NCI-H510A treated with DMSO at 0.1 percent for 48 hours (cell line): Measurements from ENCODE around the gene SLC5A1.

ENCODE experiments used
- DNase-seq: peaks from one replicate; lab custom pipeline; 2025; lab: John Stamatoyannopoulos, UW

The SLC5A1 gene

DNA sequence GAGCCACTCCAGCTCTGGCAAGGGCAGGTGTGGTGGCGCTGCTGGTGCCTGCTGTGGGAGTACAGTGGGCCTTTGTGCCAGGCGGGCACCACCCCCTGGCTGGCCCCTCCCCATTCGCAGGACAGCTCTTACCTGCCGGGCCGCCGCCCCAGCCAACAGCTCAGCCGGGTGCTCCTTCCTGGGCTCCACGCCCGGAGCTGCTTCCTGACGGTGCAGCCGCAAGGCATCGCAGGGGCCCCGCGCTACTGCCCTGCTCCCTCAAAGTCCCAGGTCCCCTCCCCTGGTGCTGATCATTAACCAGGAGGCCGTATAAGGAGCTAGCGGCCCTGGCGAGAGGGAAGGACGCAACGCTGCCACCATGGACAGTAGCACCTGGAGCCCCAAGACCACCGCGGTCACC lies at the start of gene SLC5A1:
TSS of gene SLC5A1 (plus strand) at position 338 of the 400 bp plus-strand sequence. CDS start at position 359, 21 bp downstream.
- peak; percentile 59 for DNase-seq

DNA sequence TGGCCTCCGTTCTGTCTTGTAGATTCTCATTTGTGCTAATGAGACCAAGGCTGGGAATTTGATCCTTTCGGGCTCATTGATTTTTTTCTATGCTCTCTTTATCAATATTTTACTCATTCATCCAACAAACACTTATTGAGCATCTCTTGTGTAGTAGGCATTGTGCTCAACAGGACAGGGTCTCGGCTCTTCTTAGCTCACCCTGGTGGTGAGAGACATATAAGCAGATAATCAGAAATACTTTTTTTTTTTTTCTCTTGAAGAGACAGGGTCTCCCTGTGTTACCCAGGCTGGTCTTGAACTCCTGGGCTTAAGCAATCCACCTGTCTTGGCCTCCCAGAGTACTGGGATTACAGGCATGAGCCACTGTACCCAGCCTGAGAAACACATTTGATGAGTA lies 48.0 kb upstream of the SLC5A1 start:
- no peak for DNase-seq

DNA sequence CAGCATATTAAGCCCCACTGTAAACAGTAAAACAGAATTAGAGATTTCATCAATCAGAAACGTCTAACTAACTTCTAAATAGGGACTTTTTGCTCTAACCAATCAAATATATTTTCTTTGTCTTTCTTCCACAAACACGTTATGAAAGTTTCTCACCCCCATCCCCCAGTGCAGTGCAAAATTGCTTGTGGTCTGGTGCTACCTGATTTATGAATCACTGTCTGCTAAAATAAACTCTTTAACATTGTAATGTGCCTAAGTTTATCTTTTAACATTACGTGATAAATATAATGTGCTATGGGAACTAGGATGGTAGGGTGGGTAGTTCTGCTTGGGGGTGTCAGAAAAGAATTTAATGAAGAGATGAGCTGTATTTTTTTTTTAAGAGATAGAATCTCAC lies 47.3 kb upstream of the SLC5A1 start:
- DNase-seq = no peak

DNA sequence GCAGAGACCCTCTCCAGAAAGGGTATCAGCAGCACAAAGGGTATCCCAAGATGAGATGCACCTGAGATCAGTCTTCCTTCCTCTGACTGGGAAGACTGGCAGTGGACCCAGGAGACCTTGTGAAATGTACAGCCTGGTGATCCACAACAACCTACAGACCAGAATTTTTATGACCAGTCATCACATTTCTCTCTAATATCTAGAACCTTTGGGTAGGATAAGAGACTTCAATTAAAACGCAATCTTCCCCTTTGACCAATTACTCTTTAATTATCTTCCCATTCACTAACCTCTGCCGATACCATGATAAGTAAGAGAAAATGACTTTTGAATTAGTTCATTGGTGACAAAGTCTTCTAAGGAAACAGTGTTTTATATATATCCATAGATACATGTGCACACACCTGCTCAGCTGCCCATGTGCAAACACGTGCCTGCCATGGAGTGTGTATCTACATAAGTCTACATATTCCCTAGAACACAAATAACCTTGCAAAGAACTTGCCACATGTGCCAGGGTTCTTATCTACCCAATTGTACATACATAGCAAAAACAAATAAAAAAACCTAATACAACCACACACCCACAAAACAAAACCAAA lies 44.2 kb upstream of the SLC5A1 start:
- DNase-seq = no peak

DNA sequence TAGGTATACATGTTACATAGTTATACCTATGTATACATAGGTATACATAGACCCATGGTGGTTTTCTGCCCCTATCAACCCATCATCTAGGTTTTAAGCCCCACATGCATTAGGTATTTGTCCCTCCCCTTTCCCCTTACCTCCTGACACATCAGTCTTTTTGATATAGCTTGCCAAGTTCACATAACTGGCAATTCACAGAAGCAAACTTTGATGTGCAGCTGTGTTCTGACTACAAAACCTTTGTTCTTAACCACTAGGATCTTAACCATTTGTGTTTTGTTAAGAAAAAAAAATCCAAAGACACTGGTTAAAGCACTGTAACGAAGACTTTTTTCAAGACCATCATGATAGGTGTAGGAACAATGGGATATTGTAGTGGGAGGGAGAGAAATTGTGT lies 42.9 kb upstream of the SLC5A1 start:
- DNase-seq = no peak

DNA sequence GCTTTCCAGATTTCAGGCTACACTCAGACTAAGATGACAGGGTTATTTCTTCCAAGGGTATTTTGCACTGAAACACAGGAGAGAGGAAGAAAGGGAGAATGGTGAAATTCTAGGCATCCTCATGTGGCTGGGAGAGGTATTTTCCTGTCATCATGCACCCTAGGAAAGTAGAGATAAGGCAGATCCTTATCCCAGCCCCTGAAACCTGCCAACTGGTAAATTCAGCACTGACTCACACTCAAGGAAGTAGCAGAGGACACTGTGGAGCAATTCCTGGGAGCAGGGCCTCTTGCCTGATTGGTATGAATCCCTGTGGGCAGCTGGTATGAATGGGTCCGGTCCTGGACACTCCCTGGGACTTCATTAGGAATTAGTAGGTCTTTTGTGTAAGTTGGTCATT lies 37.6 kb upstream of the SLC5A1 start:
- DNase-seq = no peak

DNA sequence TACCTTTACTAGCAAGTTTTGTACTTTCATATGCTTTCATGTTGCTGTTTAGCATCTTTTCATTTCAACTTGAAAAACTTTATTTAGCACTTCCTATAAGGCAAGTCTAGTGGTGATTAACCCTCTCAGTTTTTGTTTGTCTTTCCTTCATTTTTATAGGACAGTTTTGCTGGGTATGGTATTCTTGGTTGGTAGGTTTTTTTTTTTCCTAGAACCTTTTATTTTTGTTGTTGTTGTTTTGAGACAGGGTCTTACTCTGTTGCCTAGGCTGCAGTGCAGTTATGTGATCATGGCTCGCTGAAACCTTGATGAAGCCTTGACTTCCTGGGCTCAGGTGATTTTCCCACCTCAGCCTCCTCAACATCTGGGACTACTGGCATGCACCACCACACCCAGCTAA lies 29.9 kb upstream of the SLC5A1 start:
- no peak for DNase-seq

DNA sequence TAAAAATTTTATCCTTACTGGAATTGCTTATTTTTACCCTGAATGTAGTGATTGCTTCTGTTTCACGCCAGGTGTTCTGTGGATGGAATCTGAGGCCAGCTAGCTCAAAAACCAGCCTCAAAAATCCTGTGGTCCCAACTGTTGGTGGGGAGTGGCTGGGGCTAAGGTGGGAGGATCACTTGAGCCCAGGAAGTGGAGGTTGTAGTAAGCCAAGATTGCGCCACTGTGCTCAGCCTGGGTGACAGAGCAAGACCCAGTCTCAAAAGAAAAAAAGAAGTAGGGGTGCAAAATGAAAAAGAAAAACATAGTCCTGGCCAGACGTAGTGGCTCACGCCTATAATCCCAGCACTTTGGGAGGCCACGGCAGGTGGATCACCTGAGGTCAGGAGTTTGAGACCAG lies 27.0 kb upstream of the SLC5A1 start:
- DNase-seq = no peak

DNA sequence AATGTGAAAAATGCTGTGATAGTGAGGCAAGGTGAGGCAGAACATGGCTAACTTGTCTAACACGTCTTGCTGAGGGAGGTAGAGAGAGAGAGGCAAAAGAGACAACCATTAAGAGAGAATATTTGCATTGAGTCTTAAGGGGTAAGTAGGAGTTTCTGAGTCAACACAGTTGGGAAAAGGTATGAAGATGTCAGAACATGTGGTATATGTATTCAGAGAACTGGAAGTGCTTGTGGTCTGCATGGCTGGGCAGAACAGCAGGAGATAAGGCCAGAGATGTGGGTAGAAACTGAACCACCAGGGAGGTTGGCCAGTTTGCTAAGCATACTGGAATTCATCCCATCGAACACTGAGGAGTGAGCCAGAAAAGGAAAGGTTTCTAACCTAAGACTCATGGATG lies 25.0 kb upstream of the SLC5A1 start:
- no peak for DNase-seq

DNA sequence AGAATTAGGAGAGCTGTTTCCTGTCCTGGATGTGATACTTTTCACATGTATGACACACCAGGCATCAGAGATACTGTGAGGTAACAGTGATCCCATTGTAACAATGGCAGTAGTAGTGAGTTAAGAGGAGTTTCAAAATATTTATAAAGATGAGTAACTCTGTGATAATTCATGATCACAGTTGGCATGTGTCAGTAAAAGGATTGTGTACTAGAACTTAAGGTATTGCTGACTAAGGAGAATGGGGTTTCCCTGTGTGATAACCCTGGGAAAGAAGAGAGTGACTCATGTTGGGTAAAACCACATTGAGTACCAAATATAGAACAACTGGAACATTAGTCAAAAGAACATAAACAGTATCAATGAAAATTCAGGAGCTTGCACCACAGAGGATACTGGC lies 22.9 kb upstream of the SLC5A1 start:
- no peak for DNase-seq

DNA sequence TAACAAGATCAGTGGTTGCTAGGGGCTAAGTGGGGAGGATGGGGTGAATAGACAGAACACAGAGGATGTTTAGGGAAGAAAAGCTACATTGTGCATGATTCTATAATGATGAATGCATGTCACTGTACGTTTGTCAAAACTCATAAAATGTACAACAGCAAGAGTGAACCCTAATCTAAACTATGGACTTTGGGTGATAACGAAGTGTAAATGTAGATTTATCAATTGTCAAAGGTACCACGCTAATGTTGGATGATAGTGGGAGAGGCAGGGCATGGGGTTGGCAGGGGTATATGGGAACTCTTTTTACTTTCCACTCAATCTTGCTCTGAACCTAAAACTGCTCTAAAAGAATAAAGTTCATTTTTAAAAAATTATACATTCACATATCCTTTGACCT lies 21.3 kb upstream of the SLC5A1 start:
- no peak for DNase-seq

DNA sequence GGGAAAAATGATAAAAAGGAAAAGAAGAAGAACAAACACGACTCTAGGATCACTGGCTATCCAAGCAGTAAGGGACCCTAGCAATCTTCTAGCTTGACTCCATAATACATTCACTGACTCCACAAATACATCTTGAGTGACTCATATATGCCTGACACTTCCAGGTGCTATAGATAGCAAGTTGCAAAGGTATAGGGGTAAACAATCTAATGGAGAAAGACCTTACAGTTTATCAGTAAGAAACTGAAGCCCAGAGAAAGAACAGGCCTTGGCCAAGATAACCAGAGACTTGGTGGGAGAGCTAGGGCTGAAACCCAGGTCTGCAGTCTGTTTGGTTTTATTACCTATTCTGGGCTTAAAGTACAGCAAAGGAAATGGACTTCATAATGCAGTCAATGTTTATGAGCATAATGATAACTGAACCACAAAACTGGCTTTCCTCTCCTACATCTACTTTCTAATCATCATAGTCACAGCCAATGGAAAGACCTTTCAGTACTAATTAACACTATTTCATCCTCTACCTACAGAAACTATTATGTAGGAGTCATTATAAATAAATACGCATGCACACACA lies 19.7 kb upstream of the SLC5A1 start:
- DNase-seq = no peak

DNA sequence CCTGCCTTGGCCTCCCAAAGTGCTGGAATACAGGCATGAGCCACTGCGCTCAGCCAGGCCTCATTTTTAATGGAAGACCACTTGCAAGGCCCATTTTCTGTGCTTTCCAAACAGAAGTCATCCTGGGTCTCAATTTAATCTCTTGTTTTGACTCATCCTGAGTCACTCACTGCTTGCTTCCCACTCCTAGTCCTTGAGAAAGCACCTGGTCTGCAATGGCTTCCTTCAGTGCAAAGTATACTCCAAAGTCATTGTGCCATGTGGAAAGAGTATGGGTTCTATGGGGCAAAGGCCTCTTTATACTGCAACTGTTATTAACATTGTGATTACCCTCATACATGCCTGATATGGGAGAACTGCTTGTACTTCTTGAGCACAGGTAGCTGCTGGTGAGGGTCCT lies 18.3 kb upstream of the SLC5A1 start:
- no peak for DNase-seq

DNA sequence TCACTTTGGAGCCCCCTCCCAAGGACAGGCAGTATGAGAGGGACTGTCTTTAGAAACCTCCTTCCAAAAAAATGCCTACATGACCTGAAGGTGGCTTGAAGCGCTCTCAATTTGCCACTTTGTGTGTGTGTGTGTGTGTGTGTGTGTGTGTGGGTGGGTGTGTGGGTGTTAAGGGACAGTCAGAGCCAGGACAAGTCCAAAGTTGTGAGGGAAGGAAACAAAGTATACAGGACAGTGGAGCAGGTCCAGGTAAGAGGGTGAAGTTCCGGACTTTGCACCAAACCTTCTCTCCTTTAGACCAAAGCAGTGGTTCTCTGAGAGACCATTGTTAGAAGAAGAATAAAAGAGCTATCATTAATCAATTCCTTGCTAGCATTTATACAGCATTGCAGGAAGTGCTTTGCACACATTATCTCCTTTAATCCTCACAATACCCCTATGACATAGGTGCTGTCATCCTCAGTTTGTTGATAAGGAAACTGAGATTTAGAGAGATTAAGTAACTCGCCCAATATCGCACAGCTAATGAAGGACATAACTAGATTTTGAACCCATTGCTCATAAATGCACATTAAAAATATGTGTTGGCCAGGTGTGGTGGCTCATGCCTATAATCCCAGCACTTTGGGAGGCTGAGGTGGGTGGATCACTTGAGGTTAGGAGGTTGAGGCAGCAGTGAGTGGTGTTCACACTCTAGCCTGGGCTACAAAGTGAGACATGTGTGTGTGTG lies 12.4 kb upstream of the SLC5A1 start:
- no peak for DNase-seq

DNA sequence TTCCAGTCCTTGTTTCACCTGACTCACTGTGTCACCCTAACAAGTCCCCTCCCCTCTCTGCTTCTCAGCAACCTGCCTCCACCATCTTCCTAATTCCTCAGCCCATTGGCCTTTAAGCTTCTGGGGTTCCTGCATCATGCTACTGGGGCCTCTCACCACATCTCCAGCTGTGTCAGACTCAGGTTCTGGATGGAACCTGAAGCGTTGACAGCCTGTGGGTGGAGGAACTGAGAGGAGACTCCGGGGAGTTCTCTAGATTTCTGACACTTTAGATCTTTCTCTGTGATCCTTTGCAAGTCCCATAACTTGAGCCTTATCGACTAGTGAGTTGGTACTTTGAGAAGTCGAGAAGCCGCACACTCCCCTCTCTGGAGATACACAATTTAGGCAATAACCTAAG lies 11.6 kb upstream of the SLC5A1 start:
- DNase-seq = no peak

DNA sequence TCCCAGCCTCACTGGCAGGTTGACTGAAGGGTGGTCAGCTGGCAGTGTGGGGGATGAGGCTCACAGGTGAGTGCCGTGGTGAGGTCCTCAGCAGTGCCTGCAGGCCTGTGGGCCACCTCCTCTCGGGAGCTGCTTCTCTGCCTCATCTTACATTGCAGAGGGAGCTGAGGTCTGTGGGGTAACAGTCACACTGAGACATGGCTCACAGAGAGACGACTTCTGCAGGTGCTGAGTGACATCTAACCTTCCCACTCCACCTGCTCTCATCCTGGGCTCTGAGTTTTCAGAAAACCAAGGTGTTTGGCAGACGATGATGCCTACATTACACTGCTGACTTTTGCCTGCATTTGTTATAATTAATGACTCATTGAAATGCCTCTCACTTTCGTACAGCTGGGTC lies 8.8 kb upstream of the SLC5A1 start:
- no peak for DNase-seq

DNA sequence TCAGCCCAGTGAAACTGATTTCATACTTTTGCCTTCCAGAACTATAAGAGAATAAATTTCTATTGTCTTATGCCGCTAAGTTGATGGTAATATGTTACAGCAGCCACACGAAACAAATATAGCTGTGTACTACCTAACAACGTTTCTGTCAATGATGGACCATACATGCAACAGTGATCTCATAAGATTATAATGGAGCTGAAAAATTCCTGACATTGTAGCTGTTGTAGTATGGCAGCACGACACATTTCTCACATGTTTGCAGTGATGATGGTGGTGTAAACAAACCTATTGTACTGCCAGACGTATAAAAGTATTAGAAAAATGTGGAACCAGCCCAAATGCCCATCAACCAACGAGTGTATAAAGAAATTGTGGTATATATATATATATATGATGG lies 5.8 kb upstream of the SLC5A1 start:
- no peak for DNase-seq

DNA sequence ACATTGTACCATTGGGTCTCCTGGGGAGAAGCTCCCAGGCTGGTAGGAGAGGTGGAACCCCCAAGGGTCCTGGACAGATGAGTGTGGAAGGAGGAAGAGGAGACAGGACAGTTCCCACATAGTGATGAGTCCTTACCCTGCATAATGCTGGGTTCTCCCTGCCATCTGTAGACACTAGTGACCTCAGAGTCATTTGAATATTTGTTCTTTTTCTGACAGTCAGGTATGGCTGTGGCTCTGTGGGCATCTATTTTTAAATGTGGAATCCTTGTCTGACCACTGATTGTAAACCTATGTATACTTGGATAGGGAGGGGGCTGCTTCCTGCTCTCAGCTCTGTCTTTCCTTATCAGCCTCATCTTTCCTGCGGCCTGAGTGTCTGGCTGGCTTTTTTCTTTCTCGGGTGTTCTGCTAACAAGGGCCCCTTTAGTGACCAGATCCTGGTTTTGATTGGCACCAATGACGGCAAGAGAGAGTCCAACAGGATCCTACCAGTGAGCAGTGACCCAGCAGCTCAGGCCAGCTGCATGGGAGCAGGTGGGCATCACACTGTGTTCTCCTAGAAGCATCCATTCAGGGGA lies 2.6 kb upstream of the SLC5A1 start:
- DNase-seq = no peak

DNA sequence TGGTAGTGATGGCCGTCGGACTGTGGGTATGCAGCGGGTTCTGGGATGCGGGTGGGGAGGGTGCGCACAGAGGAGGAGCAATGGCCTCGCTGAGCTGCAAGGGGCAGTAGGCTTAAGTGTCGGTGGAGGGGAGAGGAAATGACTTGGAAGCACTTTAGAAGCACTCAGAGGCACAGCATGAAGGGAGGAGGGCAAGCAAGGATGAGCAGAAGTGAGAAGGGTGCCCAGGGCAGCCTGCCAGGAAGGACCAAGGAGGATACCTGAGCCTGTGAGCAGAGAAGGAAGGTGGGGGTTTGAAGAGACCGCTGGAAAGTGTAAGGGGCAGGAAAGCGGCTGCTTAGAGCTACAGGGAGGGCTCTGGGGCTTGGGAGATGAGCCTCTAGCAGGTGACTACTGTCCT lies 330 bp downstream of the SLC5A1 start:
- DNase-seq = no peak

DNA sequence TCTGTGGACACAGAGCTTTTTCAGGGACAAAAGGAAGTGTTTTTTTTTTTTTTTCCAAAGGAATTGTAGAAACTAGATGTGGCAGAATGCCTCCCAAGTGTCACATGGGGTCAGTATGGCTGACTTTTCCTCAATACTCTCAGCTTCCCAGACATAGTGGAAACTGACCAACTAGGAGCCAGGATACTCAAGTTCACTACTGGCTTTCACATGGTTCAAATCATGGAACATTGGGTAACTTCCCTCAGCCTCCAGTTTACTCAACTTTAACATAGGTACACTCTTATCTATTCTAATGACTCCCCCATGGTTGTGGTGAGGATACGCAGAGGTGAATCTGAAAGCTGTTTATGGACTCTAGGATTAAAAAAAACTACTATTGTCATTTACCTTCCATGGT lies 1.4 kb downstream of the SLC5A1 start:
- no peak for DNase-seq

DNA sequence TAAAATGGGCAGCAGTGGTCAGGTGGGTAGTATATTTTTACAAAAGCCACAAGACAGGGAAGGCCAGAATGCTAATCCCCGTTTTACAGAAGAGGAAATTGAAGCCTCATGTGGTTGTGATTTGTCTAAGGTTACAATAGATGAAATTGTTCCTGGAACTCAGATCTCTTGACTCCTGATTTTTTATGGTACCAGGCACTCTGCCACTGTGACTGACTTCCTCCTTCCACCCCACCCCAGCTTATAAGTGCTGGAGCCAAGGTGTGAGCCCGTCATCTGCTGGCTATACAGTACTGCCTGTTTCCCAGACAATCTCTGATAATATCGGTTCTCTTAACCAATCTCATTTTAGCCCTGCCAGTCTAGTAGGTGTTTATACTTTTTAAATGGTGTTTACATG lies 1.9 kb downstream of the SLC5A1 start:
- peak; percentile 20 for DNase-seq

DNA sequence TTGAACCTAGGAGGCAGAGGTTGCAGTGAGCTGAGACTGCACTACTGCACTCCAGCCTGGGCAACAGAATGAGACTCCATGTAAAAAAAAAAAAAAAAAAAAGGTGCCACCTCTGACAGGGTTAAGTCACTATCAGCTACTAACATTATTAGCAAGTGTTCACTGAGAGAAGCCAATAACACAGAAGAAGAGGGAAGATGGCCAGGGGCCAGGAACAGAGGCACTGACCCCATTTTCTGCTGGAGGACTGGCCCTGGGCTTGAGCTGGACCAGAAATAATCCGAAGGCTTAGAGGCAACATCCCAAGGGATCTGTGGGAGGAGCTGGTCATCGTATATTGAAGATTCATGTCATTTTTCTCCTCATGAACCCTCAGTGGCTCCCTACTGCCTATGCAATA lies 5.0 kb downstream of the SLC5A1 start:
- DNase-seq = no peak
